ES-I3 (cell line): ENCODE measurements around the gene NHLH2.

Experiments used
- H3K36me3 ChIP-seq: 2 replicates; pipeline ENCODE4 v1.6.1; 2013; ENCODE audit warnings: mild to moderate bottlenecking, low read length, control low read depth, moderate library complexity; ENCODE audit not compliant: insufficient read depth
- H3K4me1 ChIP-seq: 2 replicates; pipeline ENCODE4 v1.6.1; 2013; ENCODE audit warnings: mild to moderate bottlenecking, control low read depth, low read length; ENCODE audit not compliant: insufficient read depth
- H3K9ac ChIP-seq: 2 replicates; pipeline ENCODE4 v1.6.1; 2013; ENCODE audit warnings: low read depth, mild to moderate bottlenecking, low read length, moderate library complexity
- H3K9me3 ChIP-seq: 2 replicates; pipeline ENCODE4 v1.6.1; 2013; ENCODE audit warnings: mild to moderate bottlenecking, low read length, moderate library complexity; ENCODE audit not compliant: control insufficient read depth, insufficient read depth

Gene NHLH2

GRCh38 chr1:115829023-115829674 is 11.8 kb downstream of the NHLH2 start:
- Histone ChIP-seq H3K4me1 (peaks cover 12% of the 10 kb centered on the region), H3K9me3 (no peaks in the 10 kb centered on the region), H3K36me3 (no peaks in the 10 kb centered on the region), H3K9ac (peak overlapping the region; percentile 57; the same call in 1 of the 2 replicates)

DNA sequence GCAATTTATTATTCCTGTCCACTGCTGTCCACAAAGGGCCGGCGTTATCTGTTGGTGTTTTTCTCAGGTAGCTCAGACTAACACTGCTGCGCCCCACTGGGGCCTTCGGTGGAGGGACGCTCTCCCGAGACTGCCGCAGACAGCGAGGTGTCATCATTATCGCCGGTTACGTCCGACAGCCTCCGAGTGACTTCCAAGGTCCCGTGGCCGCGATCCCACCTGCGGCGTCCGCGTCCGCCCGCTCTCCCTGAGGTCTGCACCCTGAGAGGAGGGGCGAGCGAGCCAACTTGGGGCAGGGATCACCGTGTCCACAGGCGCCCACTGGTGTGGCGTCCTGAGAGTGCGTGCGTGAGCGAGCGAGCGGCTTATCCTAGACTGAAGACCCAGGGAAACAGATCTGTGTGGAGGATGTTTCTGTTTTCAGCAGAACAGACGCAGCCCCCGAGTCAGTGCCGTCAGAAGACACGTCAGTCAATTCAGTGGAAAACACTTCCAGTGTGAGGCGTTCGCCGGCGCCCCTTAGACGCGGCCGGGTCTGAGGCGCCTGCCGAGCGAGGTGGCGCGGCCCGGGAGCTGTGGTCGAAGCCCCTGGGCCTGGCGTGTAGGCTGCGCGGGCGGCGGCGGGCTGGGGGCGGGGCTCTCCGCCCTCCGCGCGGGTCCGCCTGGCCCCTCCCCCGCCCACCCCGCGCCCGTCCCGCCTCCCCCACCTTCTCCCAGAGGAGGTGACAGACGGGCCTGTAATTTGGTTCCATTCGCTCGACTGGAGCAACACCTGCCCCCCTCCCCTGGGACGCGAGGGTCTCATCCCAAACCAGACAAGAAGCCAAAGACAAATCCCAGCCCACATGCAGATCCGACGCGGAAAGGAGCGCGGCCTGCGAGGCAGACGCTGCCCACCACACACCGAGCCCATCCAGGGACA is 12.6 kb downstream of the NHLH2 start:
- H3K9me3 ChIP-seq, result no peaks in the 10 kb centered on the region
- H3K9ac ChIP-seq, result peak overlapping the region; percentile 57
- H3K36me3 ChIP-seq, result no peaks in the 10 kb centered on the region
- H3K4me1 ChIP-seq, result peaks cover 12% of the 10 kb centered on the region

- H3K4me1 ChIP-seq, result peaks cover 12% of the 10 kb centered on the region
- H3K36me3 ChIP-seq, result no peaks in the 10 kb centered on the region
- no peaks in the 10 kb centered on the region for H3K9me3 ChIP-seq
- H3K9ac ChIP-seq, result peak overlapping the region; percentile 56; the same call in 1 of the 2 replicates
Observed at GRCh38 chr1:115827452-115828044, 13.4 kb downstream of the NHLH2 start.

- peaks cover 12% of the 10 kb centered on the region for H3K4me1 ChIP-seq
- H3K9ac ChIP-seq, result no peak overlapping the region
- no peaks in the 10 kb centered on the region for H3K36me3 ChIP-seq
- H3K9me3 ChIP-seq, result no peaks in the 10 kb centered on the region
Observed at GRCh38 chr1:115826628-115827027, 14.3 kb downstream of the NHLH2 start.

- Histone ChIP-seq H3K36me3 (no peaks in the 10 kb centered on the region), H3K9me3 (no peaks in the 10 kb centered on the region), H3K4me1 (peaks cover 3% of the 10 kb centered on the region; the same call in 1 of the 2 replicates), H3K9ac (no peak overlapping the region)
Observed at GRCh38 chr1:115822117-115822516, 18.8 kb downstream of the NHLH2 start.

GRCh38 chr1:115815694-115816093 is 25.2 kb downstream of the NHLH2 start:
- Histone ChIP-seq H3K9me3 (no peaks in the 10 kb centered on the region), H3K4me1 (no peaks in the 10 kb centered on the region), H3K9ac (no peak overlapping the region), H3K36me3 (no peaks in the 10 kb centered on the region)

- Histone ChIP-seq H3K9ac (no peak overlapping the region), H3K4me1 (no peaks in the 10 kb centered on the region), H3K9me3 (no peaks in the 10 kb centered on the region), H3K36me3 (no peaks in the 10 kb centered on the region)
Observed at GRCh38 chr1:115814685-115815398, 26.1 kb downstream of the NHLH2 start.

DNA sequence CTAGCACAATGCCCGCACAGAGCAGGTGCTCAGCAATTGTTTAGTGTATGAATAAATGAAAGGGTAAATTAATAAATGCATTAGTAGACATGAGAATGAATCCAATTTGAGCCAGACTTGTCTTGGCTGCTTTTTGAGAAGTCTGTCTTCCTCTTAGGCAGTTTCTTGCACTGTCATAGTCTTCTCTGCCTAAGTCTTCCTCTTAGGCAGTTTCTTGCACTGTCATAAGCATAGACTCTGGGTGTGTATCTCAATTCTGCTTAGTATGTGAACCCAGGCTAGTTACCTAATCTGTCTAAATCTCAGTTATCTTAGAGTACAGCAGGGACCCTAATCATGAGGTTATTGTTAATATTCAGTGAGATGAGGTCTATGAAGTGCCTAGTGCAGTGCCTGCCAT is 27.2 kb downstream of the NHLH2 start:
- H3K4me1 ChIP-seq, result no peaks in the 10 kb centered on the region
- H3K36me3 ChIP-seq, result no peaks in the 10 kb centered on the region
- H3K9ac ChIP-seq, result no peak overlapping the region
- no peaks in the 10 kb centered on the region for H3K9me3 ChIP-seq

GRCh38 chr1:115811140-115811828 is 29.6 kb downstream of the NHLH2 start:
- Histone ChIP-seq H3K9ac (no peak overlapping the region), H3K36me3 (no peaks in the 10 kb centered on the region), H3K4me1 (no peaks in the 10 kb centered on the region), H3K9me3 (no peaks in the 10 kb centered on the region)

DNA sequence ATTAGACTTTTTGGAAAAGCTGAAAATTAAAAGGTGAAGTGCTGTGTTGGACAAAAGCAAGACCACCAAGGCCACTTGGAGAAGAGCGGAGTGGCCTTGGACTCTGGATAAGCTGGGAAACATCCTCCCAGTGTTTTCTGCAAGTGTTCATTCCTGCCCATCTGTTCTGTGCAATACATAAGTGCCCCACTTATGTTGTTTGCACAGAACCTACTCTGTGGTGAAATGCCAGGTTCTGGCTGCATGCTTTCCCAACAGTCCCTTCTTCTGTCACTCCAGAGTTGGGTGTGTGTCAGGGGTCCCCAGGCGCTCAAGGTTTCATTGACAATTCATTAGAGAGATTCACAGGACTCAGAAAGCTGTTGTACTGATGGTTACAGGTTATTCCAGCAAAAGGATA is 30.3 kb downstream of the NHLH2 start:
- Histone ChIP-seq H3K36me3 (no peaks in the 10 kb centered on the region), H3K9me3 (no peaks in the 10 kb centered on the region), H3K9ac (no peak overlapping the region), H3K4me1 (no peaks in the 10 kb centered on the region)

DNA sequence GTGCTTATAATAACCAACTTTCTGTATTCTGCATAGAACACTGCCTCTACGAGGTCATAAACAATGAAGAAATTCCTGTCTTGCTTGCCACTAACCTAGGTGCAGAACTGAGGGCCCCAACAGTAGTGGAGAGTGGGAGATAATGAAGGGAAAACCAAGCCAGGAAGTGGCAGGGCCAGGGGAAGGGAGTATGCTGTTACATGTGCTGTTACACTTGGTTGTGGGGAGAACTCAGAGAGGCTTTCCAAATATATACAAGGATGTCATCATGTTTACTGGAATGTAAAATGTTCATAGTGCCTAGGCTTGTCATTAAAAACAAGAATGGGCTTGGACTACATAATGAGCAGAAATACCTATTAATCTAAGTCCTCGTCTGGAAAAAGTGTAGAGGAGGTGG is 31.1 kb downstream of the NHLH2 start:
- Histone ChIP-seq H3K36me3 (no peaks in the 10 kb centered on the region), H3K4me1 (no peaks in the 10 kb centered on the region), H3K9me3 (no peaks in the 10 kb centered on the region), H3K9ac (no peak overlapping the region)

DNA sequence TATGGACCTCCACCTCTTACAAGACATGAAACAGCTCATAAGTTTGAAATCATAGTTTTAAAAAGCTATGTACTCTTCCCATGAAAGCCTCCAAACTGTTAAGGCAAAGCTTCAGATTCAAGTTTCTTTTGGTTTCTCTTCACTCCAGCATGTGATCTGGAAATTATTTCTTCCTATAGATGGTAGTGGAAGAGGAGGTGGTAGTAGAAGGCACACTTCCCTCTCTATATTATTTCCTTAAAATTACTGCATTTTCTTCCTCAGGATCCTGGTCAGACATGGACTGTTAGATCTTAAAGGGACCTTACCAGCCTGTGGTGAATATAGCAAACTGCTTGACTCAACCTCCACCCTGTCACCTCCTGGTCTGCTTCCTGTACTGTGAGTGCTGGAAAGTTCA is 31.9 kb downstream of the NHLH2 start:
- Histone ChIP-seq H3K36me3 (no peaks in the 10 kb centered on the region), H3K9me3 (0 out of 2 replicates have a peak, but pooled peaks cover 3% of the 10 kb centered on the region), H3K9ac (no peak overlapping the region)

DNA sequence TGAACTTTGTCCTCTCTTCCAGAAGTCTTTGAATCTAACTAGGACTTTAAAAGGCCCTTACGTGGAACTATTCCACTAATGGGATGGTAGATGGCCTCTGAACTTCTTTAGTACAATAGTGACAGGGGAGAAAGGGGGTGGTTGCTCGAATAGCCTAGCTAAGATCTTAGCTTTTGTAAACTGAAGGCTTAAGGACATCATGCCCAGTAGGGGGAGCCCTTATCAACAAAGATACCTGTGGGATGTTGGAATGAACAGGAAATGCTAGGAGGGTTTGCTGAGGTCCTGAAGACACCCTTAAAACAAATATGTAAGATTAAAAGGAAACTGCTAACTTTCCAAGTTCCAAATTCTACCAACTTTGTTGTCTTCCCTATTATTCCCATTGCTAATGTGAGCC is 33.2 kb downstream of the NHLH2 start:
- H3K36me3 ChIP-seq, result no peaks in the 10 kb centered on the region
- H3K4me1 ChIP-seq, result no peaks in the 10 kb centered on the region
- H3K9me3 ChIP-seq, result 0 out of 2 replicates have a peak, but pooled peaks cover 3% of the 10 kb centered on the region
- no peak overlapping the region for H3K9ac ChIP-seq

More for the DNA sequence above, 31.9 kb downstream of the NHLH2 start:
- H3K4me1 ChIP-seq, result no peaks in the 10 kb centered on the region

DNA sequence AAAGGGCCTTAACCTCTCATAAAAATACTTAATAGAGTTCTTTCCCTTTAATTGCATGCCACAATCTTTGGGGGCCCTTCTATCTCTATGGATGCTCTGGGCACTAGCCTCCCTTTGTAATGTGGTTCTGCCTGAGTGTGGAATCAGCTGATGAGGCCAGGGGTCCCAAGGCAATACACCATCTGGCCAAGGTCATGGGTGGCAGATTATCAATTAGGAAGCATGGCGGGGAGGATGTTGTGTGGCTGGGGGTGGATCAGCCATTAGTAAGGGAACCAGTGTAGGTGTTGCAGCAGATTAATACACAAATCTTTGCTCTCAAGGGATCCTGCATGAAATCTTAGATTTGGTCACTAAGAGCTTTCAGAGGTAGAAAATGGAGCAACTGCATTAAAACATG is 35.3 kb downstream of the NHLH2 start:
- Histone ChIP-seq H3K9me3 (0 out of 2 replicates have a peak, but pooled peaks cover 3% of the 10 kb centered on the region), H3K9ac (no peak overlapping the region), H3K4me1 (no peaks in the 10 kb centered on the region), H3K36me3 (no peaks in the 10 kb centered on the region)
